GM19397 (cell line): Measurements from ENCODE around the gene FBXO33.

Source experiments
- ATAC-seq: cut with Tn5 transposase; IDR thresholded peaks from one replicate; pipeline ENCODE4 v1.9.1; 2021; ENCODE audit warnings: mild to moderate bottlenecking, moderate library complexity; ENCODE audit not compliant: unreplicated experiment

The FBXO33 gene

GRCh38 chr14:39432179-39432618 is at the start of gene FBXO33:
Gene FBXO33 (minus strand): TSS chr14:39432433. CDS start chr14:39432162, 271 bp downstream.
- ATAC-seq, result peak; percentile 83

GRCh38 chr14:39474416-39474911 is 42.2 kb upstream of the FBXO33 start:
- ATAC-seq, result peak; percentile 98

- ATAC-seq, result no peak
These were observed 39.8 kb upstream of the FBXO33 start for GRCh38 chr14:39472078-39472477.

GRCh38 chr14:39469094-39469710 is 37.0 kb upstream of the FBXO33 start:
- peak; percentile 96 for ATAC-seq

- ATAC-seq, result peak; percentile 53
These were observed 35.8 kb upstream of the FBXO33 start for GRCh38 chr14:39467889-39468524.

GRCh38 chr14:39459795-39460478 is 27.7 kb upstream of the FBXO33 start:
- ATAC-seq, result no peak

- no peak for ATAC-seq
These were observed 24.5 kb upstream of the FBXO33 start for GRCh38 chr14:39456702-39457250.

- ATAC-seq, result no peak
These were observed 22.8 kb upstream of the FBXO33 start for GRCh38 chr14:39454906-39455539.

- no peak for ATAC-seq
These were observed 20.4 kb upstream of the FBXO33 start for GRCh38 chr14:39452680-39453079.

- ATAC-seq, result no peak
These were observed 19.6 kb upstream of the FBXO33 start for GRCh38 chr14:39451811-39452210.

- no peak for ATAC-seq
These were observed 15.0 kb upstream of the FBXO33 start for GRCh38 chr14:39447175-39447661.

GRCh38 chr14:39446131-39446744 is 14.0 kb upstream of the FBXO33 start:
- peak; percentile 36 for ATAC-seq

GRCh38 chr14:39442293-39442692 is 10.1 kb upstream of the FBXO33 start:
- no peak for ATAC-seq

GRCh38 chr14:39441805-39442204 is 9.6 kb upstream of the FBXO33 start:
- no peak for ATAC-seq

- ATAC-seq, result no peak
These were observed 8.7 kb upstream of the FBXO33 start for GRCh38 chr14:39440975-39441374.

- ATAC-seq, result no peak
These were observed 3.0 kb upstream of the FBXO33 start for GRCh38 chr14:39435241-39435640.

- ATAC-seq, result no peak
These were observed 2.2 kb upstream of the FBXO33 start for GRCh38 chr14:39434401-39434800.

- ATAC-seq, result no peak
These were observed 1.2 kb upstream of the FBXO33 start for GRCh38 chr14:39433452-39433813.

- peak; percentile 64 for ATAC-seq
These were observed 602 bp upstream of the FBXO33 start for GRCh38 chr14:39432619-39433451.
